Endothelial cell of umbilical vein (primary cell): ENCODE data around the gene CYTH1. TPM values are rescaled to one million over a fixed set of nuclear protein-coding genes. Genes with fewer than 3 reads are reported as not detected.

Experiments
- BruUV-seq: library from RNA; stranded (reverse); fragments of 400-500 nt; replicated peaks from 2 replicates; lab custom pipeline; 2021; lab: Mats Ljungman, UMichigan
- CTCF ChIA-PET: fragments of 300-600, 350-600 bp; sonication (Branson Sonifier 250); formaldehyde crosslinking; loops from one replicate; lab custom pipeline; 2021; ENCODE audit warnings: antibody characterized with exemption, inconsistent platforms; lab: Charles Lee
- POLR2A ChIA-PET: fragments of 300-600, 350-600 bp; sonication (Branson Sonifier 250); formaldehyde crosslinking; loops from one replicate; lab custom pipeline; 2021; ENCODE audit warnings: antibody characterized with exemption, inconsistent platforms; lab: Charles Lee
- DNase-seq: peaks from one replicate; pipeline ENCODE4 v3.0.0-alpha.2; 2011; ENCODE audit warnings: low read depth, low spot score
- FAIRE-seq: peaks from 2 replicates; lab custom pipeline; 2011; peaks lifted over from hg19 to GRCh38; lab: Jason Lieb, UNC
- H2AFZ ChIP-seq: 2 replicates; pipeline ENCODE4 v1.6.0; 2012; ENCODE audit warnings: low read depth, low read length, control low read depth, inconsistent platforms
- H3K27ac ChIP-seq: 2 replicates; pipeline ENCODE4 v1.5.1; 2011; ENCODE audit warnings: low read depth, mild to moderate bottlenecking, control low read depth, low read length, moderate library complexity; ENCODE audit not compliant: insufficient read depth
- H3K27me3 ChIP-seq, 2 experiments: 2 replicates each; pipeline versions ENCODE4 v1.6.0 to v1.6.1; 2011; ENCODE audit warnings: low read length in 2 of 2, mixed read lengths in 1 of 2; ENCODE audit not compliant: control insufficient read depth in 2 of 2, insufficient read depth in 2 of 2
- H3K36me3 ChIP-seq, 2 experiments: 2 replicates in 1 of 2; 3 replicates in 1 of 2; pipeline ENCODE4 v1.5.1; 2011; ENCODE audit warnings: low read length in 2 of 2, mild to moderate bottlenecking in 1 of 2, moderate library complexity in 1 of 2; ENCODE audit not compliant: control insufficient read depth in 2 of 2, insufficient read depth in 2 of 2; ENCODE audit errors: extremely low read depth in 1 of 2
- H3K4me1 ChIP-seq: 3 replicates; pipeline ENCODE4 v1.5.1; 2011; ENCODE audit warnings: mild to moderate bottlenecking, low read length; ENCODE audit not compliant: control insufficient read depth, insufficient read depth; ENCODE audit errors: extremely low read depth
- H3K4me2 ChIP-seq: 2 replicates; pipeline ENCODE4 v1.6.1; 2011; ENCODE audit warnings: low read length, control low read depth, mixed read lengths; ENCODE audit not compliant: insufficient read depth
- H3K4me3 ChIP-seq, 3 experiments: fragments of 200-600 bp in 1 of 3; sonication (generic), shearing (Covaris generic) in 1 of 3; replicated peaks in 1 of 3; 2 replicates each; pipeline ENCODE4 v1.5.1; 2011 to 2016; ENCODE audit warnings: control low read depth in 3 of 3, low read length in 3 of 3, mild to moderate bottlenecking in 2 of 3, inconsistent platforms in 1 of 3, low read depth in 1 of 3, moderate library complexity in 1 of 3; ENCODE audit not compliant: insufficient read depth in 1 of 3
- H3K79me2 ChIP-seq: 2 replicates; pipeline ENCODE4 v1.6.0; 2012; ENCODE audit warnings: low read length, inconsistent platforms; ENCODE audit not compliant: control insufficient read depth, insufficient read depth
- H3K9ac ChIP-seq: replicated peaks from 2 replicates; pipeline ENCODE3; 2011; ENCODE audit warnings: low read length, control low read depth; ENCODE audit not compliant: insufficient read depth; ENCODE audit errors: extremely low read depth
- H3K9me1 ChIP-seq: replicated peaks from 3 replicates; pipeline ENCODE4 v1.6.0; 2011; ENCODE audit warnings: mild to moderate bottlenecking, low read length; ENCODE audit not compliant: control insufficient read depth, insufficient read depth; ENCODE audit errors: extremely low read depth
- H3K9me3 ChIP-seq: replicated peaks from 2 replicates; pipeline ENCODE4 v1.5.1; 2012; ENCODE audit warnings: low read length, inconsistent platforms; ENCODE audit not compliant: control insufficient read depth, insufficient read depth
- H4K20me1 ChIP-seq: replicated peaks from 2 replicates; pipeline ENCODE3; 2011; ENCODE audit warnings: mild to moderate bottlenecking, low read length; ENCODE audit not compliant: control insufficient read depth, insufficient read depth; ENCODE audit errors: extremely low read depth
- CTCF ChIP-seq, 2 donors: IDR thresholded peaks; 1 replicate in 1 of 2; 2 replicates in 1 of 2; pipeline ENCODE4 v1.5.1; 2011; ENCODE audit warnings: low read length in 2 of 2, mild to moderate bottlenecking in 2 of 2, moderate library complexity in 2 of 2, control low read depth in 1 of 2, inconsistent platforms in 1 of 2, low read depth in 1 of 2; ENCODE audit not compliant: insufficient read depth in 1 of 2; ENCODE audit errors: extremely low read depth in 1 of 2
- EZH2 ChIP-seq: IDR thresholded peaks from 2 replicates; pipeline ENCODE4 v1.6.1; 2012; ENCODE audit warnings: borderline replicate concordance, low read depth, mild to moderate bottlenecking, moderate library complexity, low read length, inconsistent platforms; ENCODE audit not compliant: severe bottlenecking
- FOS ChIP-seq: IDR thresholded peaks from 2 replicates; pipeline ENCODE4 v1.6.1; 2011; ENCODE audit warnings: mild to moderate bottlenecking, low read length, moderate library complexity, borderline replicate concordance; ENCODE audit not compliant: insufficient read depth
- GATA2 ChIP-seq: IDR thresholded peaks from 2 replicates; pipeline ENCODE4 v1.7.0; 2011; ENCODE audit warnings: low read depth, mild to moderate bottlenecking, moderate library complexity, mixed read lengths, low read length; ENCODE audit not compliant: insufficient read length, insufficient read depth
- JUN ChIP-seq: IDR thresholded peaks from 2 replicates; pipeline ENCODE4 v1.6.1; 2011; ENCODE audit warnings: borderline replicate concordance, low read depth; ENCODE audit not compliant: insufficient read length, insufficient read depth
- POLR2A ChIP-seq: IDR thresholded peaks from 2 replicates; pipeline ENCODE4 v1.6.1; 2012; ENCODE audit warnings: low read depth, mild to moderate bottlenecking, control low read depth, low read length
- dilution Hi-C: fragments of 300-500 bp; cut with MboI; formaldehyde crosslinking; loops from one replicate; pipeline ENCODE4 v1.15.0; 2019; ENCODE audit warnings: low sequenced_read_pairs; ENCODE audit not compliant: extremely low pct_ligation_motif_present
- intact Hi-C: fragments of 100-400 bp; cut with micrococcal nuclease; formaldehyde crosslinking; loops from one replicate; pipeline ENCODE4 v1.10.0; 2022
- polyA plus RNA-seq, 4 experiments: library from polyadenylated mRNA; depleted of rRNA in 3 of 4; stranded (reverse) in 3 of 4; unstranded in 1 of 4; fragments of >200 nt; gene quantifications; 2 replicates each; pipeline versions ENCODE4 v1.2.1 to v1.2.3, GENCODE V29; 2011 to 2012; ENCODE audit warnings: missing spikeins in 1 of 4
- total RNA-seq: library from RNA; stranded (reverse); gene quantifications from 2 replicates; pipeline ENCODE4 v1.2.3, GENCODE V29; 2021

CYTH1 gene
- total and polyA plus RNA-seq, 2 donors (not counting 3 experiments of a cell fraction or from before 2014, with no cell fraction given), result 35.9 to 49.9 TPM

DNA sequence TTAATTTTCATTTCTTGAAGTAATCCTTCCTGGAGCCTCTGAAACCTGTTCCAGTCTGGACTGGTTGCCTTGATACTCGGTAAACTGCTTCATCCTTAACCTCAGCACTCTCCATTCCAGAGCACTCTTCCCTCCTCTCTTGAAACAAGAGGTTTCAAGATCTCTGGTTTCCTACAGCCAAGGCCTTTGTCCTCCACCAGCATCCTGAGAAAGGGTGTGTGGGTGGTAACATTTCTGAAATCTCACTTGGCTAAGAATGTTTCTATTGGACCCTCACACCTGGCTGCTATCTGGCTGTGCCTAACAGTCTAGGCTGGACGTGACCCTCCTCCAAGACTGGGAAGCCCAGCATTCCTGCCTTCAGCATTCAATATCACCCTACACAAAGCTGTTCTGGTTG is 99.7 kb downstream of the CYTH1 start:
- FAIRE-seq, result no peak
- ChIA-PET POLR2A (no interaction called here), CTCF (interaction anchor here (2.0 kb wide), 1 partner anchor 16 kb away, joined by 6 read pairs; no protein-coding TSS in a partner anchor)
- Histone ChIP-seq H2AFZ (no peak overlapping the region), H3K9me3 (no peaks in the 10 kb centered on the region), H3K27ac (no peak overlapping the region), H3K27me3 (no peaks in the 10 kb centered on the region), H3K4me3 (no peak overlapping the region), H3K36me3 (peaks cover 7 to 21% of the 10 kb centered on the region in 2 experiments), H3K9me1 (no peaks in the 10 kb centered on the region), H3K4me1 (peaks cover 19% of the 10 kb centered on the region), H3K4me2 (no peak overlapping the region), H3K79me2 (no peaks in the 10 kb centered on the region), H4K20me1 (no peaks in the 10 kb centered on the region), H3K9ac (no peak overlapping the region)
- intact Hi-C loops, result no loop called here
- TF ChIP-seq CTCF (IDR thresholded peaks at IDR 0.05; ENCODE audit: extremely low read depth in 1 of 2, insufficient read depth in 1 of 2, low read depth in 1 of 2, low read length in 2 of 2), result no peak
- no peak for TF ChIP-seq EZH2
- TF ChIP-seq POLR2A, result no peak
- no peak for DNase-seq
- no TSS peak for BruUV-seq
- dilution Hi-C loops, result no loop called here

- peaks cover 7 to 26% of the 10 kb centered on the region in 2 experiments for H3K36me3 ChIP-seq
- H3K9me1 ChIP-seq, result no peaks in the 10 kb centered on the region
- no peak overlapping the region for H2AFZ ChIP-seq
- no peaks in the 10 kb centered on the region for H4K20me1 ChIP-seq
- no peaks in the 10 kb centered on the region for H3K79me2 ChIP-seq
- DNase-seq (no peak), FAIRE-seq (no peak)
- peak overlapping the region; percentile 79 for H3K27ac ChIP-seq
- intact Hi-C loops (loop anchor here (1.0 kb wide), 1 partner anchor 88 kb away; no protein-coding TSS in a partner anchor), dilution Hi-C loops (no loop called here)
- H3K4me2 ChIP-seq, result peak overlapping the region; percentile 49
- TF ChIP-seq GATA2 (no peak), POLR2A (peak; percentile 22), FOS (no peak), JUN (no peak)
- H3K4me3 ChIP-seq, result no peak overlapping the region
- peaks cover 19% of the 10 kb centered on the region for H3K4me1 ChIP-seq
- H3K9ac ChIP-seq, result peak overlapping the region; percentile 22
- POLR2A ChIA-PET, result no interaction called here
- CTCF ChIA-PET, result interaction anchor here (0.8 to 1.4 kb wide), 4 partner anchors 14 to 28 kb away, joined by 3 to 6 read pairs (median 4); no protein-coding TSS in a partner anchor
- no peaks in the 10 kb centered on the region for H3K27me3 ChIP-seq
- BruUV-seq, result no TSS peak
- H3K9me3 ChIP-seq, result no peaks in the 10 kb centered on the region
Observed at GRCh38 chr17:78680436-78680835, 101.6 kb downstream of the CYTH1 start.
